Lower lobe of right lung (tissue), 2 donors: ENCODE measurements around the gene SYAP1. TPM values are rescaled to one million over a fixed set of nuclear protein-coding genes. Genes with fewer than 3 reads are reported as not detected.

Source experiments
- ATAC-seq, 2 donors: fragments of 200-7000 bp; cut with Tn5 transposase; one replicate each; pipeline ENCODE4 v1.9.1; 2020 to 2022; ENCODE audit warnings: mild to moderate bottlenecking in 2 of 2, moderate library complexity in 2 of 2
- DNase-seq: peaks from one replicate; pipeline ENCODE4 v3.0.0-alpha.2; 2020
- H3K27ac ChIP-seq: fragments of 200-600 bp; one replicate; pipeline ENCODE4 v1.8.0; 2022
- H3K27me3 ChIP-seq: fragments of 200-600 bp; one replicate; pipeline ENCODE4 v1.8.0; 2022; ENCODE audit warnings: low read depth
- H3K36me3 ChIP-seq: fragments of 200-600 bp; one replicate; pipeline ENCODE4 v1.8.0; 2022; ENCODE audit warnings: mild to moderate bottlenecking
- H3K4me1 ChIP-seq: fragments of 200-600 bp; one replicate; pipeline ENCODE4 v1.8.0; 2022
- H3K4me3 ChIP-seq: fragments of 200-600 bp; one replicate; pipeline ENCODE4 v1.8.0; 2022; ENCODE audit warnings: mild to moderate bottlenecking
- H3K9me3 ChIP-seq: fragments of 200-600 bp; one replicate; pipeline ENCODE4 v1.8.0; 2022
- CTCF ChIP-seq: fragments of 200-600 bp; IDR thresholded peaks from one replicate; pipeline ENCODE4 v1.8.0; 2022; ENCODE audit warnings: antibody characterized with exemption, mild to moderate bottlenecking
- intact Hi-C: fragments of 100-400 bp; cut with DNase I; formaldehyde crosslinking; loops from one replicate; pipeline ENCODE4 v1.11.0; 2022
- total RNA-seq: library from RNA; stranded (reverse); fragmentation: NEBNext Ultra II Directional; extraction: Animal tissue kit (Norgen Biotek cat#: 25700); gene quantifications from one replicate; pipeline ENCODE4 v1.2.1, GENCODE V29; 2021
- donor health status: DM: no; HTN: yes; CAD: no; lungs with severe emphysema.

SYAP1 gene
- total RNA-seq, 1 donor from 2014 or later, result 21.8 TPM

- no peaks in the 10 kb centered on the region for H3K36me3 ChIP-seq
- no peaks in the 10 kb centered on the region for H3K9me3 ChIP-seq
- H3K4me1 ChIP-seq, result peaks cover 10% of the 10 kb centered on the region
- H3K27me3 ChIP-seq, result no peaks in the 10 kb centered on the region
- peak overlapping the region; percentile 43 for H3K4me3 ChIP-seq
- peak overlapping the region; percentile 24 for H3K27ac ChIP-seq
- DNase-seq (no peak), ATAC-seq (peak; percentile 58 to 86)
- intact Hi-C loops, result no loop called here
- no peak for TF ChIP-seq CTCF
Measured at GRCh38 chrX:16807976-16808542, 88.6 kb downstream of the SYAP1 start.

GRCh38 chrX:16814597-16814996 lies 95.2 kb downstream of the SYAP1 start:
- DNase-seq, result no peak
- TF ChIP-seq CTCF, result no peak
- H3K36me3 ChIP-seq, result peaks cover 9% of the 10 kb centered on the region
- no peak for ATAC-seq
- no peaks in the 10 kb centered on the region for H3K9me3 ChIP-seq
- H3K4me1 ChIP-seq, result no peaks in the 10 kb centered on the region
- intact Hi-C loops, result no loop called here
- no peak overlapping the region for H3K27ac ChIP-seq
- no peak overlapping the region for H3K4me3 ChIP-seq
- H3K27me3 ChIP-seq, result no peaks in the 10 kb centered on the region

Other genes starting within 250 kb of the SYAP1 start
- gene S100G, start 69.5 kb upstream of the SYAP1 start, total RNA-seq, result not detected
- 11.3 TPM for gene CTPS2, start 6.9 kb upstream of the SYAP1 start, total RNA-seq
- 11.2 TPM for gene TXLNG, start 66.9 kb downstream of the SYAP1 start, total RNA-seq
- 61.7 TPM for gene RBBP7, start 150.8 kb downstream of the SYAP1 start, total RNA-seq
- 18.5 TPM for gene REPS2, start 227.0 kb downstream of the SYAP1 start, total RNA-seq